GM04504 (cell line): ENCODE data around the gene ITPK1.

Experiments
- DNase-seq: peaks from one replicate; pipeline ENCODE4 v3.0.0-alpha.2; 2012; ENCODE audit warnings: low read depth

ITPK1 gene

GRCh38 chr14:93010522-93011140, 105.1 kb downstream of the ITPK1 start:
- no peak for DNase-seq

- no peak for DNase-seq
These were observed 105.6 kb downstream of the ITPK1 start for GRCh38 chr14:93010130-93010499.

- DNase-seq, result no peak
These were observed 106.1 kb downstream of the ITPK1 start for GRCh38 chr14:93009471-93010129.

GRCh38 chr14:93008381-93008780, 107.3 kb downstream of the ITPK1 start:
- DNase-seq, result no peak

GRCh38 chr14:93007225-93007997, 108.3 kb downstream of the ITPK1 start:
- no peak for DNase-seq

- no peak for DNase-seq
These were observed 109.1 kb downstream of the ITPK1 start for GRCh38 chr14:93006567-93007051.

GRCh38 chr14:93005838-93006237, 109.9 kb downstream of the ITPK1 start:
- DNase-seq, result no peak

- DNase-seq, result no peak
These were observed 110.5 kb downstream of the ITPK1 start for GRCh38 chr14:93005135-93005813.

- DNase-seq, result no peak
These were observed 111.0 kb downstream of the ITPK1 start for GRCh38 chr14:93004699-93005082.

- DNase-seq, result no peak
These were observed 111.6 kb downstream of the ITPK1 start for GRCh38 chr14:93003945-93004698.

- no peak for DNase-seq
These were observed 112.8 kb downstream of the ITPK1 start for GRCh38 chr14:93002851-93003298.

- DNase-seq, result no peak
These were observed 113.7 kb downstream of the ITPK1 start for GRCh38 chr14:93002049-93002448.

GRCh38 chr14:92998946-92999345, 116.8 kb downstream of the ITPK1 start:
- no peak for DNase-seq

GRCh38 chr14:92997343-92998061, 118.2 kb downstream of the ITPK1 start:
- DNase-seq, result no peak

- DNase-seq, result no peak
These were observed 120.1 kb downstream of the ITPK1 start for GRCh38 chr14:92995620-92996019.

- DNase-seq, result no peak
These were observed 120.8 kb downstream of the ITPK1 start for GRCh38 chr14:92994942-92995341.

GRCh38 chr14:92994131-92994676, 121.5 kb downstream of the ITPK1 start:
- no peak for DNase-seq

GRCh38 chr14:92993302-92993701, 122.4 kb downstream of the ITPK1 start:
- DNase-seq, result no peak

- no peak for DNase-seq
These were observed 124.2 kb downstream of the ITPK1 start for GRCh38 chr14:92991536-92991935.
